Mesenteric fat pad (tissue), 1 donor: ENCODE data around the gene KIF25. TPM values are rescaled to one million over a fixed set of nuclear protein-coding genes. Genes with fewer than 3 reads are reported as not detected.

Experiments used
- DNase-seq: peaks from one replicate; pipeline ENCODE4 v3.0.0-alpha.2; 2020; ENCODE audit warnings: low spot score
- total RNA-seq: library from RNA; stranded (reverse); fragmentation: NEBNext Ultra II Directional; extraction: Animal tissue kit (Norgen Biotek cat#: 25700); gene quantifications from one replicate; pipeline ENCODE4 v1.2.1, GENCODE V29; 2021
- donor health status: DM: yes; HTN: yes; CAD: no.

KIF25 gene
- total RNA-seq, 1 donor from 2014 or later, result 0.93 TPM

DNA sequence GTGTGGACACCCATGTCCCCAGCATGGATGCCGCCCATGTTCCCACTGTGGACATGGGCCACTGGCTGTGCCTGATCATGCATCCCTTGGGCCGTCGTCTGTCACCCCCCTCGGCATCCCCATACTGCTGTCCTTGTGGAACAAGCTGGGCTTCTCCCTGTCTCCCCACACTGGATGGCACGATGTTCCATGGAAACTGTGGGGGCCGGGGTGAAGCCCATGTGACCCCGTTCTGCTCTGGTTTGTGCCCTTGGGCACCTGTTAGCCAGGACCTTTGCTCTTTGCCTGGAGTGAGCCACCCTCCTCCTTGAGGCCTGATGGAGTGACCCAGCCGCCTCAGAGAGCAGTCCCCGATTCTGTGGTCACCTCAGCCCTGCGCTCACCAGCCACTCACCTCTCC lies 89.1 kb downstream of the KIF25 start:
- DNase-seq, result no peak

DNA sequence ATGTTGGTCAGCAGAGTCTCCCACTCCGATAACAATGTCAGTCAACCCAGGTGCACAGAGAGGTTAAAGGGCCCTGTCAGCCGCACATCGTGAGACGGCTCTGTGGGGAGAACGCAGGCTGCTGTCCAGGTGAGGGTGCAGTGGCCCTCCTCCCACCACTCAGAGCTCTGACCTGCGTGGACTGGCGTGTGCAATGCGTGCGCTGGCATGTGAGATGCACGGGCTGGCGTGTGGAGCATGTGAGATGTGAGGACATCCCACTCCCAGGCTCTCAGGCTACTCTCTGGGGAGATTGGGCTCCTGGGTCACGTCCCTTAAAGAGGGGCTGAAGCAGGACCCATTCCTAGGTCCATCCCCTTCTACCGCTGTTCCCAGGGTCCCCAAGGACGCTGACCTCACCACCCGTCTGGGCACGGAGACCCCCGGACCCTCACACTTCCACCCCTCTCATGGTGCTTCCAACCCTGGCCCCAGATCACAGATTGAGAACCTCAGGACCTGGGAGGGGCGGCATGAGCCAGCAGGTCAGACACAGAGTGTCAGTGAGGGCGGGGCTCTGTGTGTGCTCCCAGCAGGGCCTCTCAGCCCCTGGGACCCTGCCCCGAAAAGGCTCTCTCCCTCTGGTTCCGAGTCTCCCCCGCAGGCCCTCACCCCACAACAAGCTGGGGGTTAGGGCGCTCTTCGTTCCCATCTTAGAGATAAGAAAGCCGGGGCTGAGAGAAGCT lies 90.1 kb downstream of the KIF25 start:
- no peak for DNase-seq

DNA sequence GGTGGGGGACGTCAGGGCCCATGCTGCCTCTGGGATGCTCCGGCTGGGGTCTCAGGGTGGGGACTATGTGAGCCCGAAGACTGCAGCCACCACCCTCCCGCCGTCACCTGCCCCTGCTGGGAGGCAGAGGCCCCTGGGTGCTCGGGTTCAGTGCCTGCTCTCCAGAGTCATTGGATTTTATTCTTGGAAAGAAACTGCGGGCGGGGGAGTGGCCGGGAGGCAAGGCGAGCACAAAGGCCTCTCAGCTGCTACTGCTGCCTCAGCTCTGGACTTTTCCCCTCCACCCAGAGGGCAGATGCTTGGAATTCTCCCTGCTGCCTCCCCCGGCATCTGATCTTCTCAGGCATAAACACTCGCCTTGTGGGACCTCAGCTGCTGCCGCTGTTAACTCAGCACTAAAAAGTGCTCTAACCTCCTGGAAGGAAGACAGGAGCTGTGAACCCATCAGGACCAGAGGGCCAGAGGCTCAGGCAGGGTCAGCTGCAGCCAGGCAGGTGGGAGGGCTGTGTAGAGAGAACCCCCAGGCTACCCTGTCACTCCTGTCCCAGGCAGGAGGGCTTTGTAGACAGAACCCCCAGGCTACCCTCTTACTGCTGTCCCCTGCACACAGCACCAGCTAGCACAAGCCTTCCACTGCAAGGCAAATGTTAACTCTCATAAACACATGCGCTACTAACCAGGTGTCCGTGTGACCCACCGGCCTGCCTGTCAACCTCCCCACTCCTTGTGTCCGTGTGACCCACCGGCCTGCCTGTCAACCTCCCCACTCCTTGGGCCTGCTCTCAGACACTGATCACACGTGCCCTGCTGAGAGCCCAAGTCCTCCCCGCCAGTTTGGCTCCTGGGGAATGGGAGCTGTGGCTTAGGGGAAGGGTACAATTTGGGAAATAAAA lies 90.9 kb downstream of the KIF25 start:
- DNase-seq, result no peak

DNA sequence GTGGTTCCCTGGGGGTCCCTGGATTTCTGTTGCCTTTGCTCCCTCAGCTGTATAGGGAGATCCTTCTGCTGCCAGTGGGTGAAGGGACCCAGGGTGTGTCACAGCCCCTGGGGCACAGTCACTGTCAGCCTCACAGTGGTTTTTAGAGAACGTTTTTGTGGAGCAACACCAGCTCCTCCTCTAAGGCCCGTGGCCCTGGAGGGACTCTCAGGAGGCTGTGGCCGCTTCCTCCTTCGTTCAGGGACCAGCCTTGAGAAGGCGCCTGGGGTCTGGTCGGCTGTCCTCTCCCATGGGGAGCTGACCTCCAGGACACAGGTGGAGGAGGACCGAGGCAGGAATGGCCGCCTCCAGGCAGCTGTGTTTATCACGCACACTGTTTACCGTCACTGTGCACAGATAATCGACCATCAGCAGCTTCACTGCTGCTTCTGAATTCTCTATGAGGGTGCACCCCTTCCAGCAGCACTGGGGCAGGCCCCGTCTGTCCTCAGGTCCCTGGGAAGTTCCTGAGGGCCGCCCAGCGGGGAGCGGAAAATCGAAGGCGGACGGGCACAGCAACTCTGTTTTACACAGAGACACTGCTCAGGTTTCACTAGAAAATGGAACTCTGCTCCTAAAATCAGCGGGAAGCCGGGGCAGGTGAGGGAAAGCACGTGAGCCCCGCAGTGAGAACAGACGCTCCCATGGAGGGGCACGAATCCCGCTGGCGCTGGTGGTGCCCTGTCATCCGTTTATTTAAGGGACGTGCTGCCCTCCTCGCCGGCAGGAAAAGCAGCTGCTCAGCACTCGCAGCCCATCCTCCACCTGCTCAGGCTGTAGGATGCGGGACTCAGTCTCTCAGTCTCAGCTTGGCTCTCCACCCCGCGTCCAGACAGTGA lies 92.0 kb downstream of the KIF25 start:
- no peak for DNase-seq

DNA sequence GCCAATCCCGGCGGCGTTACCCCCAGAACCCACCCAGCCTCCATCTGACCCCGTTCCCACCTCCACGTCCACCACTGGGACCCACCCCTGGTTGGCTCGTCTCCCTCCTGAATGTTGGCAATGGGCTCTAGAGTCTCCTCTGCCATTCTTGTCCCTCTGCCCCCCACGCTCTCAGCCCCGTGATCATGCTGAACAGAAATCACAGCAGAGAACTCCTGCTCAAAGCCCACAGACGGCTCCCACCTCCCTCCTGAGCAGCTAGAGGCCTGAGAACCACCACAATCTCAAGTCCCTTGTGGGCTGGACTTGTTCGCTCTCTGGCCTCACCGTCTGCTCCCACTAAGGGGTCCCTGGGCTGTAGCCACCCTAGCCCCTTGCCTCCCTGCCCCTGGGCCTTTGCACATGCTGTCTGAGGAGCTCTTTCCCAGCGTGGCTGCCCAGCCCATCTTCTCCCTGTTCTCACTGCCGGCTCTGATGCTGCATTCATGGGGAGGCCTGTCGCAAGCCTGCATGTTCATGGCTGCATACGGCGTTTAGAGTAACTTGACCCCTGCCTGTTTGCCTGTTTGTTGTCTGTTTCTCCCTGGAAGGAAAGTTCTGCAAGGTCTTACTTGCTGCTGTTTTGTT lies 92.7 kb downstream of the KIF25 start:
- no peak for DNase-seq

DNA sequence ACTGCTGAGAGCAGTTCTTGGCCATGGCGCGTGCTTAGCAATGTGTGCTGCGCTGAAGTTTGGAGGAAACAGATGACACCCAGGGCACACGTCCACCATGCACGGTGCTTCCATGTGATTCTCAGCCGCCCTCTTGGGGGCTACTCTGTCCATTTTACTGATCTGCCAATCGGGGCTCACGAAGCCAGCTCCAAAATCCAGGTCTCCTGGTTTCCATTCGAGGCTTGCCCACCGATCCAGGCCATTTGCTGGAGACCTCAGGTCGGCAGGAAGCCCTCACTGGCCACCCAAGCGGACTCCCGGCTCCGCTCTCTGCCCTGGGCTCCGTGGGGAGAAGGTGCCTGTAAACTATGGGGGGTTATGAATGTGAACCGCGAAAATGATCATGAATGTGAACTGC lies 93.2 kb downstream of the KIF25 start:
- no peak for DNase-seq

DNA sequence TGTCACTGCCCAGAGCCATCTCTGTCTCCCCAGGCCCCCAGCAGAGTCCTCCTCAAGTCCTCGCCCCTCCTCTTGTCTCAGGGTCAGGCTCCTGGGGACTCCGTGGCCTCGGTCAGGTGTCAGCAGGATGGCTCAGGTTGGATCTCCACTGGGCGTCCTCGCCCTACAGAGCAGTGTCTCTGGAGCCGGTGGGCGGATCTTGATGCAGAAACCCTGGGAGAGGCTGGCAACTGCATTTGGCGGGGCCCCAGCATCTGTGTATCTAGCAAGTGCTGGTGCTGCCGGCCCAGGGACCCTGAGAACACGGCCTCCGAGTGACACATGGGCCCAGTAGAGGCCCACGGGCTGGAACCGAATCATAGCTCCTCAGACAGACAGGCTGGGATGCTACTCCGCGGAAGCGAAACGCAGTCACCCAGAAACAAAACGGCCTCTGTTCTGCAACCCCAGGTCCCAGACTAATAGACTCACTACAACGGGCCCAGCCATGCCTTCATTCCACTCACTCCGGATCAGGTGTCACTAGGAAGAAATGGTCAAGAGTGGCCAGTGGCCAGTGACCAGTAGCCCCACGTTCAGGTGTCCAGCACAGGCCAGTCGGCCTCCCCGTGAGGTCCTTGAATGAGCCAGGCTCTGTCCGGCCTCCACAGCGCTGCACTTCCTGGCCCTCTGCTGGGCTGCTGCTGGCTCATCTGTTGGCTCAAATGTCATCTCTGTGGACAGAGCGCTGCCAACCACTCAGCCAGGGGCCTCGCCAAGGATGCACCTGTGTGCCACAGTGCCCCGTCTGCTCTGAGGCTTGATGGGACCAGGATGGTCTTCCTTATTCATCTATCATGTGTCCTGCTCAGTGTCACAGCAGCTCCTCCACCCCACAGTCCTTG lies 94.2 kb downstream of the KIF25 start:
- no peak for DNase-seq

DNA sequence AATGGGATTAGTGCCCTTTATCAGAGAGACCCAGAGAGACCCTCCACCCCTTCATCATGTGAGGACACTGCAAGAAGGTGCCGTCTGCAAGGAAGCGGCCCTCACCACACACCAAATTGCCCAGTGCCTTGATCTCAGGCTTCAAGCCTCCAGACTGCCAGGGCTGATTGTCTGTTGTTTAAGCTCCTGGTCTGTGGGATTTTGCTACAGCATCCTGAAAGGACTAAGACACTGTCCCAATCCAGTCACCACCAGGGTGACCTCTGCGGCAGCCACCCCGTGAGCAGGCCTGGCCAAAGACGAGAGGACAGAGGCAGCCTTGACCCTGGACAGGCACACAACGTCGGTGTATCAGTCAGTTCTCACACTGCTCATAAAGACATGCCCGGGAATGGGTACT lies 95.1 kb downstream of the KIF25 start:
- no peak for DNase-seq

DNA sequence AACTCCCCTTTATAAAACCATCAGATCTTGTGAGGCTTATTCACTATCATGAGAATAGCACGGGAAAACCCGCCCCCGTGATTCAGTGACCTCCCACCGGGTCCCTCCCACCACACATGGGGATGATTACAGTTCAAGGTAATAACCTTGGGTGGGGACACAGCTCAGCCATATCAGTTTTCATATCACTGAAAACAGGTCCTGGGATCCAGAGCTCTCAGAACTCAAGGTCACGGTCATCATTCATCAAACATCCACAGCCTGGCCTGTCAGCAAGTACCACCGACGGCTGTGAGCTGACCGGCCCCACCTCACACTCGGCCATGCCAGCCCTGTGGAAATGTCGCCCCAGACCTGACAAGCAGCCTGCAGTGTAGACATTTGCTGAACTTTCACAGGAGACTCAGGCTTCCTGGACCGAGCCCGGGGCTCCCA lies 95.6 kb downstream of the KIF25 start:
- DNase-seq, result no peak

DNA sequence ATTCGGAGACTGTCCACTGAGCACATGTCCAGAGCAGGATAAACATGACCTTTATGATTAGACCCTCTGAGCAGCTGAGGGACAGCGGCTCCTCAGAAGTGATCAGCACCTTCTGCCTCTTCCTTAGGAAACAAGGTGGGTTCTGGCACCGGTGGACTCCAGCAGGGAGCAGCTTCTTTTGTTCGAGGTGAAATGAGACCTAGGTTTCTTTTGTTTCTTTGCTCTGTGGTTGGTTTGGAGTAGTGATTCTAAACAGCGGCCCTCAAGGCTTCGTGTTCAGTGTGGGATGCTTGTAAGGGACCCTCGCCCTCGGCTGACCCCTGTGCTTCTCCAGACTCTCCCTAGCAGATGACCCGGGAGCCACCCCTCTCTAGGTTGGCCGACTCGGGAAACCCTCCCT lies 96.2 kb downstream of the KIF25 start:
- no peak for DNase-seq

Other genes starting within 250 kb of the KIF25 start
- 82.3 TPM for gene AFDN, start 170.8 kb upstream of the KIF25 start, total RNA-seq
- 7.6 TPM for gene FRMD1, start 81.5 kb downstream of the KIF25 start, total RNA-seq